Femur (tissue), 1 donor: ENCODE data around the gene LRRC23.
A peak's percentile ranks its signal among the peaks of the same experiment; 100 is the strongest.
"Not testable (repeated sequence)": the region's sequence is repeated elsewhere in the genome, so short reads cannot be mapped to it uniquely, and the experiment has no call there.

ENCODE experiments used
- DNase-seq: peaks from one replicate; pipeline ENCODE4 v3.0.0-alpha.2; 2017

The LRRC23 gene, protein sequence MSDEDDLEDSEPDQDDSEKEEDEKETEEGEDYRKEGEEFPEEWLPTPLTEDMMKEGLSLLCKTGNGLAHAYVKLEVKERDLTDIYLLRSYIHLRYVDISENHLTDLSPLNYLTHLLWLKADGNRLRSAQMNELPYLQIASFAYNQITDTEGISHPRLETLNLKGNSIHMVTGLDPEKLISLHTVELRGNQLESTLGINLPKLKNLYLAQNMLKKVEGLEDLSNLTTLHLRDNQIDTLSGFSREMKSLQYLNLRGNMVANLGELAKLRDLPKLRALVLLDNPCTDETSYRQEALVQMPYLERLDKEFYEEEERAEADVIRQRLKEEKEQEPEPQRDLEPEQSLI

DNA sequence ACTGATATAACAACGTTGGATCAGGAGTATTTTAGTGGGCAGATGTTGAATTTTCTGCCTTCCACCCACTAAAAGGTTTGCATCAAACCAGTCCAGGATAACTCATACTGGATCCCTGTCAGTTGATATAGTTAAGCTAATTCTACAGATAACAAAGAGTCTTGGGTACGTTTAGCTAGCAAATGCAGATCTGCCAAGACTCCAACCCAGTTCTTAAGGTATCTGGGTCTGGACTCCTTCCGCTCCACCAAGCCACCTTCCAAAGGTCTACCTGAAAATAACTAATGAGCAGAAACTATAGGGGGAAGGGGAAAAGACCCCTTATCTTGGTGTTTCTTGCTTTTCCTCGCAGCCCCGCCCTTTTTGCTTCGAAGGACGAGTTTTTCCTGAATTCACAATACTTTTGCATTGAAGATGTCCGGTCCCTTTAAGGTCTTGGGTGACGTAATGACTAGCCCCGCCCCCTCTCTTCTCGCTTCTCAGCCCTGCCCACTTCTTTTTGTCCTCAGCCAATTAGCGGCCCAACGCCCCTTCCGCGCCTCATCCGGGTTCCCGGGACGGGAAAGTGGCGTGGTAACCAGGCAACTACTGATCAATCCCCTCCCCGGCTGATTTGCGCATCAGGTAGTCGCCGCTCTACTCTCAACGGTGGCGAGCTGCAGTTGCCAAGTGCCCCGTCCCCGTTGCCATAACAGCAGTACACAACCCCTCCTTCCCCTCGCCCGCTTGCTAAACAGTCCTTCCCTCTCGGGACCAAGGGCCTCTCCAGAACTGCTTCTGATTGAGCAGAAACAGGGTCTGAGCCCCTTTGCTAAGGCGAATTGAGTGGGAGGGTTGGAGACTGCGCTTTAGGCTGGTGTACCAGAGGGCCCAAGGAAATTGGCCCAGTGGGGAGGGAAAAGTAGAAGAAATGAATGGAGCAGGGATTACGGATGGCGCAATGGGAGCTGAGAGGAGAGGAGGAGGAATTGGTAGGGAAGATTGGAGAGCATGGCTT, at the start of gene LRRC23:
LRRC23 (plus strand) TSS at position 543 of the 997 bp plus-strand sequence. CDS start 812 bp downstream, outside the sequence.
- DNase-seq: peak; percentile 98

DNA sequence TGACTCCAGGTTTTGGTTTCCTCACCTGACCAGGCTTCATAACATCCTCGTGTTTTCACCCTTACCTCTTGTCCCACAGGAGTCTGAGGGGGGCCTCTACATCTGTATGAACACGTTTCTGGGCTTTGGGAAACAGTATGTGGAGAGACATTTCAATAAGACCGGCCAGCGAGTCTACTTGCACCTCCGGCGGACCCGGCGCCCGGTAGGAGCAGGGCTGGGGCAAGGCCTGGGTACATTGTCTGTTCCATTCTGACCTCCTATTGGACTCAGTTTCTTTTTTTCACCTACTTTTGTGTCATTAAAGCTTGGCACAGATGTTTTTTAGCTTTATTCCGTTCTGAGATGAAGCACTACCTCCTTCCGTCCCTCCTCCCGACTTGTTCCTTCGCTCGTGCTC, 49.3 kb upstream of the LRRC23 start:
- DNase-seq: peak; percentile 13

DNA sequence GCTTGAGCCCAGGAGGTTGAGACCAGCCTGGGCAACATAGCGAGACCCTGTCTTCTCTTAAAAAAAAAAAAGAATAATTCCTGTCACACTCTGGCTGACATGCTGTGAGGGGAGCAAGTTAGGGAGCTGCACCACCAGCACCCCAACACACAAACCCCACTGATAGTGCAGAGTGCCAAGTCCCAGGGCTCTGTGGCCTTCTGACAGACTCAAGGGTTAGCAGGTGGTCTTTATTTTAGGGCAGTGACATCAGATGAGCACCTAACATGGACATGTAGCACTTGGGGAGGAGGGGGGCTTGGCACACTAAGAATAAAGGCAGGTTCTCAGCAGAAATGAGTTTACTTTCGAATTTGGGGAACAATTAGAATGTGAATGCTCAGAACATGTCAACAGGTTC, 45.8 kb upstream of the LRRC23 start:
- peak; percentile 12 for DNase-seq

DNA sequence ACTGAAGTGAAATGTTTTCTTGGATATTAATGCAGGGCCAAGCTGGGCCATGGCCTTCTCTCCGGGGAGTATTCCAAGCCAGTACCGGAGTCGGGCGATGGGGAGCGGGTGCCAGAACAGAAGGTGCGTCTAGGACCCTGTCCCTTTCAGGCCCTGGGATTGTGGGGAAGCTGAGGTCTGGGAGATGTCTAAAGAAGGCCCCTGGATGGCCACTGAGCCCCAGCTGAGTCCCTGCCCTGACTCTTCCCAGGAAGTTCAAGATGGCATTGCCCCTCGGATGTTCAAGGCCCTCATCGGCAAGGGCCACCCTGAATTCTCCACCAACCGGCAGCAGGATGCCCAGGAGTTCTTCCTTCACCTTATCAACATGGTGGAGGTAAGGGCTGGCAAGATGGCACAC, 44.5 kb upstream of the LRRC23 start:
- DNase-seq: no peak

DNA sequence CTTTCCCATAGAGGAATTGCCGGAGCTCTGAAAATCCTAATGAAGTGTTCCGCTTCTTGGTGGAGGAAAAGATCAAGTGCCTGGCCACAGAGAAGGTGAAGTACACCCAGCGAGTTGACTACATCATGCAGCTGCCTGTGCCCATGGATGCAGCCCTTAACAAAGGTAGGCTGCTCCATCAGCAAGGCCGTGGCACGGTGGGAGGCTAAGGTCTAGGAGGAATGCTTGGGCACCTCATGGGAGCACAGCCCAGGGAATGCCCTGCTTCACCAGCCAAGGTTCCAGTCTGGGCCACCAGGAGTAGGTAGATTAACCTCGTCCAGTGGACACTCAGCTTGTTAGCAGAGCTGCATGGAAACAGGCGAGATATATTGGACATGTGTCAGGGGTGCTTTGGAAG, 43.7 kb upstream of the LRRC23 start:
- DNase-seq: no peak

DNA sequence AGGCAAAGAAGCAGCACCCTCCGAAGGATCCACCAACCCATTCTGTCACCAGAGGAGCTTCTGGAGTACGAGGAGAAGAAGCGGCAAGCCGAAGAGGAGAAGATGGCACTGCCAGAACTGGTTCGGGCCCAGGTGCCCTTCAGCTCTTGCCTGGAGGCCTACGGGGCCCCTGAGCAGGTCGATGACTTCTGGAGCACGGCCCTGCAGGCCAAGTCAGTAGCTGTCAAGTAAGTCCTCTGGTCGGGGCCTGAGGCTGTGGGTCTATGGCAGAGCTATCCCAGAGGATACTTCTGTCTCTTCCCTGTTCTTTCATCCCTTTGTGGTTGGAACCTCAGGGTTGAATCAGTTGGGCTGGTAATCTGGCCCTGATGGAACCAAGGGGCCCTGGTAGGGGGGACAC, 43.2 kb upstream of the LRRC23 start:
- DNase-seq: no peak

DNA sequence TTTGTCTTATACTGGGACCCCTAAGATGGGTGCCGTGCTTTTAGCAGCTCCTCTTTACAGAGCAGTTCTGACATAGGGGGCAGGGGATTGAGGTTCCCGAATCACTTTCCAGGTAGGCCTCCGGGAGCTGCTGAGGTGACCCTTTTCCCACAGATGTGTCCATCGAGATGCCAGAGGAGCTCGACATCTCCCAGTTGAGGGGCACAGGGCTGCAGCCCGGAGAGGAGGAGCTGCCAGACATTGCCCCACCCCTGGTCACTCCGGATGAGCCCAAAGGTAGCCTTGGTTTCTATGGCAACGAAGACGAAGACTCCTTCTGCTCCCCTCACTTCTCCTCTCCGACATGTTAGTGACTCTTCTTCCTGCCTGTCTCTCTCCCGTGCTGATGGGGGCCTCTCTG, 41.6 kb upstream of the LRRC23 start:
- peak; percentile 18 for DNase-seq

DNA sequence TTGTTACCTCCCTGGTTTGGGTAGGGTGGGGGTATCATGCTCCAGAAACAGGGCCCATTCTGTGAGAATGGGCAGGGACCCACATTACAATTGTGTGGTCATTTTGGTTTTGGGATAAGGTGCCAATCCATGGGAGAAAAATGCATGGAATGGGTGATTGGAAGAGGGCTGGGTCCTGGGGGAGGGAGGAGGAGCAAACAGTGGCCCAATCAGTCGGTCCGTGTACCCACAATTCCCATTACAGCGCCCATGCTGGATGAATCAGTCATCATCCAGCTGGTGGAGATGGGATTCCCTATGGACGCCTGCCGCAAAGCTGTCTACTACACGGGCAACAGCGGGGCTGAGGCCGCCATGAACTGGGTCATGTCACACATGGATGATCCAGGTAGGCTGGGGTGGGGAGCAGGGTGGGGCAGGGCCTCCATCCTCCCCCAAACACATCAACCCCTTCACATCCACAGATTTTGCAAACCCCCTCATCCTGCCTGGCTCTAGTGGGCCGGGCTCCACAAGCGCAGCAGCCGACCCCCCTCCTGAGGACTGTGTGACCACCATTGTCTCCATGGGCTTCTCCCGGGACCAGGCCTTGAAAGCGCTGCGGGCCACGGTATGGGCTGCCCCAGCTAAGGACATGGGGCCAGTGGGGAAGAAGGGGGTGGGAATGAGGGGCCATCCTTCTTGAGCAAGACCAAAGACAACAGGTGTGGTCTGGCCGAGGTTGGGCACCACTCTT, 40.9 kb upstream of the LRRC23 start:
- peak; percentile 18 for DNase-seq

DNA sequence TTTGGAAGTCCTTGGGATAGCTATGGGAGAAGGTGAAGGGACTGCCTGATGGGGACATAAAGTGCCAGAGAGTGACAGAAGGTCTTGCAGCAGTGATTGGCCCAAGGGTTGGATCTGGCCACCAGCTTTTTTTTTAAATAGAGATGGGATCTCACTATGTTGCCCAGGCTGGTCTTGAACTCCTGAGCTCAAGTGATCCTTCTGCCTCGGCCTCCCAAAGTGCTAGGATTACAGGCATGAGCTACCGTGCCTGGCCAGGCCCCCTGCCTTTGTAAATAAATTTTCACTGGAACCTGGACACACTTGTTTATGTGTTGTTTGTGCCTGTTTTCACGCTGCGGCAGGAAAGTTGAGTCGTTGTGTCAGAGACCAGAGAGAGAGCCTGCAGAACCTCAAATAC, 39.3 kb upstream of the LRRC23 start:
- not testable (repeated sequence) for DNase-seq

DNA sequence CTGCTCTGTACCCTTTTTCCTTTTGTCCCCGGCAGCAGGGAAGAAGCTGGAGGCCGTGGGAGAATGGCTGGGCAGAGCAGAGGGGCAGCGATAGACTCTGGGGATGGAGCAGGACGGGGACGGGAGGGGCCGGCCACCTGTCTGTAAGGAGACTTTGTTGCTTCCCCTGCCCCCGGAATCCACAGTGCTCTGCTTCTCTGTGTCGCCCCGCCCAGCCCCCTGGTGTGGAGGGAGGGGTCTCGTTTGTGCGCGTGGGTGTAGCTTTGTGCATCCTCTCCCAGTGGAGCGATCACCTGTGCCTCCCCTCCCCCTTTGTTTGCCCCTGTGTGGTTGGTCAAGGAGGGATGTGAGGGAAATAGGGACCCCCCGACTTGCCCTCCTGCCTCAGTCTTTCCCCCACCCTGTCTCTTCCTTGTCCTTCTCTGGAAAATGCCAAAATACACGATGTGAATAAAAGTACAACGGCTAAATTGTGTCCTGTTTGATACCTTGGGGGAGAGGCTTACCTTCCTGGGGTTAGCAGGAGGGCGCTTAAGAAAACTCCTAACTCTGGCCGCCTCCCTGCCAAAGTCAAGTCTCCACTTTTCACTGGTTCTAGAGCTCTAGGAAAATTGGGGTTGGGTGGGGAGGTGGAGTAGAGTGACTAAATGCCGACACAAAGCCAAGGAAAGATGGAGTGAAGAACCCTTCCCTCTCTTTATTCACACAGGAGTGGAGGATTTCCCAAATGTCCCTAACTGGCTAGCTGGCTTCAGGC, 38.3 kb upstream of the LRRC23 start:
- DNase-seq: peak; percentile 53

DNA sequence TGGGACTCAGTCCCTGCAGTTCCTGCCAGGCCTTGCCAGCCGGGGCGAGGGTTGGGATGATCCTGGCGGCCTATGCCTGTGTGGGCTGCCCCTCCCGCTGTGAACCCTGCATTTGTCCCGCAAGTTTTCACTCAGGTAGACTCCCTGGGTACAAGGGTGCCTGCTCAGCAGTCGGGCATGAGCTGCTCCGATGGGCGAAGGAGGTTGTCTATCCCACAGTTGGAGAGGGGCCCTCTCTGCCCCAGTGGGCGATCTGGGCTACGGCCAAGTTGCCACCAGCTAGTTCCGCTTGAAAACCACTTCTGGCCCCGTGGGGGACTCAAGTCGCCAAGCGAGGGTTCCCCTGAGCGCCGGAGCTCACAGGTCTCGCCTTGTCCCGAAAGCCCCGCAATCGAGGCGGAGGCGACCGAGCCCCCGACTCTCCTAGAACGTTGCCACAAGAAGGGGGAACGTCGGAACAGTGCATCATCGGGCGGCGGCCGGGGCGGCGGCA, 37.7 kb upstream of the LRRC23 start:
- no peak for DNase-seq

DNA sequence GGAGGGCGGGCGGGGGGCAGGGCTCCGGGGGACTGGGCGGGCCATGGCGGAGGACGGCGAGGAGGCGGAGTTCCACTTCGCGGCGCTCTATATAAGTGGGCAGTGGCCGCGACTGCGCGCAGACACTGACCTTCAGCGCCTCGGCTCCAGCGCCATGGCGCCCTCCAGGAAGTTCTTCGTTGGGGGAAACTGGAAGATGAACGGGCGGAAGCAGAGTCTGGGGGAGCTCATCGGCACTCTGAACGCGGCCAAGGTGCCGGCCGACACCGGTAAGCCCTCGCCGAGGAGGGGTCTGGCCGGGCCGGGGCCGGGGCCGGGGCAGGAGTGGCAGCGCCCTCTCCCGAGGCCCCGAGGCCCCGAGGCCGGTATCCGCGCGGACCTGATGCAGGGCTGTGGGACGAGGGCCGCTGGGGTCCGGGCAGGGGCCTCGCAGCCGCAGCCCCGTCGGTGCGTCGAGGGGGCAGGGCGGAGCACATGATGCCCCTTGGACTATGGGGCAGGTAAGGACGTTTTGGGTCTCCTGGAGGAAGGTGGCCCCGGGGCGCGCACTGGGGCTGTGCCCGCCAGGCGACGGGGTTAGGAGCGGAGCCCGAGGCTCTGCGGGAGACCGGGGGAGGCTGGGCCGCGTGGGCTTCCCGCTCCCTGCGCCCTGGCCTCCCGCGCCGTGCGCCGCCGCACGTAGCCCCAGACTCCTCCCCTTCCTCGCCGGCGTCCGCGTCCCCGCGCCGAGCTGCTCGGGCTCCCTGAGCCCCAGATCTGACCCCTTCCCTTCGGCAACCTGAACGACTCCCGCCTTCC, 37.0 kb upstream of the LRRC23 start, which contains the start of gene TPI1:
TPI1 (plus strand) TSS at position 119 of the 798 bp plus-strand sequence; CDS start at position 155, 36 bp downstream.
- DNase-seq: peak; percentile 93

DNA sequence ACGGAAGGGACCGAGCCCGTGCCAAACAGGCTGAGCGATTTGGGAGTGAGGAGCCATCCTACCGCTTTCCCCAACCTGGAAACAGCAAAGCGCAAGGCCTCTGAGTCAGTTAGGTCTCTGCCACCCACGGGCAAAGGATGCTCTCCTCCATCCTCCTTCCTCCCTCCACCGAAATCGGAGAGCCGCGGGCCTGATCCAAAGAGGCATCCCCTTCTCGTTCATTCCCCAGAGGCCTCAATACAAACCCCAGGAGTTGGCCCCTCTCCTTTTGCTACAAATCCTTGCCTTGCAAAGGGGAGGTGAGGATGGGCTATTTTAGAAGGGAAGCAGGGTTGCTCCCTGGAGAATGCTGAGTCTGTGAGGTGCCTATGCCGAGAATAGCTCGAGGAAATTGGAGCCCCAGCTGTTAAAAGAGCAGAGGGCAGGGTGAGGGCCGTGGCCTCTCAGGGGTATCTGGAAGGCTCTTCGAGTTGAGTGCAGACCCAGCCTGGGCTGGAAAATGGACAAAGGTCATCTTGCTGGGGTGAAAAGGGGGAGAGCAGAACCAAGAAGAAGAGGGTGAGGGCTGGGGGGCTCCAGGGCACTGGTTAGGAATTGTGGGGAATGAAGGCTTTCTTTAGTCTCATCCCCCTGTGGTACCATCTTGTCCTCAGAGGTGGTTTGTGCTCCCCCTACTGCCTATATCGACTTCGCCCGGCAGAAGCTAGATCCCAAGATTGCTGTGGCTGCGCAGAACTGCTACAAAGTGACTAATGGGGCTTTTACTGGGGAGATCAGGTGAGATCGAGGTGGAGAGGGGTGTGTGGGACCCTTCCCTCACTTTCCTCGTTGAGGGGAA, 36.2 kb upstream of the LRRC23 start:
- peak; percentile 40 for DNase-seq

DNA sequence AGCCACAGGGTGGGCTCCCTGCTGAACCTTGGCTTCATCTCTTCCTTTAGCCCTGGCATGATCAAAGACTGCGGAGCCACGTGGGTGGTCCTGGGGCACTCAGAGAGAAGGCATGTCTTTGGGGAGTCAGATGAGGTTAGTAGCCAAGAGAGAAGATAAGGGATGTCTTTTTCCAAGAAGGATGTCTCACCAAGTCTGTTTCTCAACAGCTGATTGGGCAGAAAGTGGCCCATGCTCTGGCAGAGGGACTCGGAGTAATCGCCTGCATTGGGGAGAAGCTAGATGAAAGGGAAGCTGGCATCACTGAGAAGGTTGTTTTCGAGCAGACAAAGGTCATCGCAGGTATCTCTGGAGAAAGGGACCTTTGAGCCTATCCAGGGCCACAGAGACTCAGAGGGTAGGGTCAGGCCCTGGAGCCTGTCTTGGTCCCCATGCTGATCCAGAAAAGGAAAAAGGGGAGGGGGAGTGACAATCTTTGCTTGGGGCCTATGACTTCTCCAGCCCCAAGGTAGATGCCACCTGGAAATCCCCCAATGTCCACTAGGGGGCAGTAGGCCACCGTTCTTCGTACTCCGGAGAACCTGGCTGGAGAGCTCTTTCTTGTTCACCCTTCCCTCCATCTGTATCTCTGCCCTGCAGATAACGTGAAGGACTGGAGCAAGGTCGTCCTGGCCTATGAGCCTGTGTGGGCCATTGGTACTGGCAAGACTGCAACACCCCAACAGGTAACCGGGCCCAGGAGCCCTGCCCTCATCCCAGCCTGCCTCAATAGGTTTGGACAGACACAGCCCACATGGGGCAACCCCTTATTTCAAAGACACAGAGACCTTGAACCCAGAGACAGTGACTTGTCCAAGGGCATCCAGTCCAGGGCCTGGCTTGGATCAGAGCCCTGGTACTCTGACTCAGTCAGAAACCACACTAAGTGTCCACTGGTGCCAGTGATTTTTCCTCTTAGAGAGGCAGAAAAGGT, 35.3 kb upstream of the LRRC23 start:
- peak; percentile 88 for DNase-seq

DNA sequence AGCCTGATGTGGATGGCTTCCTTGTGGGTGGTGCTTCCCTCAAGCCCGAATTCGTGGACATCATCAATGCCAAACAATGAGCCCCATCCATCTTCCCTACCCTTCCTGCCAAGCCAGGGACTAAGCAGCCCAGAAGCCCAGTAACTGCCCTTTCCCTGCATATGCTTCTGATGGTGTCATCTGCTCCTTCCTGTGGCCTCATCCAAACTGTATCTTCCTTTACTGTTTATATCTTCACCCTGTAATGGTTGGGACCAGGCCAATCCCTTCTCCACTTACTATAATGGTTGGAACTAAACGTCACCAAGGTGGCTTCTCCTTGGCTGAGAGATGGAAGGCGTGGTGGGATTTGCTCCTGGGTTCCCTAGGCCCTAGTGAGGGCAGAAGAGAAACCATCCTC, 34.3 kb upstream of the LRRC23 start:
- not testable (repeated sequence) for DNase-seq

DNA sequence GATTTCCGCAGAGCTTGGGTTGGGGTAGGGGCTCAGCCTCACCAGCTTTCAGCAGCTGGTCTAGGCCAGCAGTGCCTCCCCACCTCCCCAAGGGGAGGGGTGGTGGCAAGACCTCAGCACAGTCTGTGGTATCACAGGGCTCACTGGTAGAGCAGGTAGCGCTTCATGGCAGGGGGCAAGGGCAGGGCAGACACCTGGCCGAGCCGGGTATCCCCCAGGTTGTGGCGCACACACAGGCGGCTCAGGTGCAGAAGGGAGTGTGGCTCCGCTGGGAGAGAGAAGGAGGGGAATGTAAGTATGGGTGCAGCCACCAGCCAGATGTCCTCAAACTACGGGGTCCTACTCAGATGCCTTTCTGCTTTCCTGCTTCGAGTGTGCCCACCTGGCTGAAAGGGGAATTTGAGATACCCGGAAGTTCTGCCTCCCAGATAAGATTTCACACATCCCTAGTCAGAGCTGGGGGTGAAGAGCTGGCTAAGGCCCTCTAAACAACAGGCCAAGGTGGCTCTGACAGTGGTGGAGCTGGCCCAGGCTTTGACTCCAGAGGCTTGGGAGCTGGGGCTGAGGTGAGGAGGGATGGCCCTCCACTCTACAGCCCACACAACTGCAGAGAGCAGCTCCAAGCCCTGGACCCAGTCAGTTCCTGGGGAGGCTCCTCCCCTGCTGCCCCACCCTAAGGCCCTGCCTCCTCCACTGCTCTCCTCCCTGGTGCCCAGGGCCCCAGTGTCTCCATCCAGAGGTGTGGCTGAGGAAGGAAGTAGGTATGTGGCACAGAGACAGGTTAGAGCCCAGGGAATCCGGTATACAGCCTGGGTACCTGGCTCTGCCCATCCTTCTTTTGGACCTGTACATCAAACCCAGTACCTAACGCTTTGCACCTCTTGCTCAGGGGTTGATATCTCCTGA, 33.3 kb upstream of the LRRC23 start:
- DNase-seq: no peak
